Left ventricle myocardium inferior (tissue), 1 donor: ENCODE data around the gene HIPK4. TPM values are rescaled to one million over a fixed set of nuclear protein-coding genes. Genes with fewer than 3 reads are reported as not detected.

Experiments
- DNase-seq: peaks from one replicate; pipeline ENCODE4 v3.0.0-alpha.2; 2020
- H3K27ac ChIP-seq: fragments of 200-600 bp; replicated peaks from 2 replicates; pipeline ENCODE4 v1.8.0; 2021
- H3K27me3 ChIP-seq: fragments of 200-600 bp; 2 replicates; pipeline ENCODE4 v1.8.0; 2021; ENCODE audit warnings: low read depth
- H3K36me3 ChIP-seq: fragments of 200-600 bp; 2 replicates; pipeline ENCODE4 v1.8.0; 2021
- H3K4me1 ChIP-seq: fragments of 200-600 bp; 2 replicates; pipeline ENCODE4 v1.8.0; 2021
- H3K4me3 ChIP-seq: fragments of 200-600 bp; 2 replicates; pipeline ENCODE4 v1.8.0; 2021; ENCODE audit warnings: mild to moderate bottlenecking, moderate library complexity
- H3K9me3 ChIP-seq: fragments of 200-600 bp; replicated peaks from 2 replicates; pipeline ENCODE4 v1.8.0; 2021
- intact Hi-C: fragments of 100-400 bp; cut with micrococcal nuclease; formaldehyde crosslinking; loops from one replicate; pipeline ENCODE4 v1.11.0; 2022
- total RNA-seq: library from RNA; stranded (reverse); fragmentation: NEBNext Ultra II Directional; extraction: Animal tissue kit (Norgen Biotek cat#: 25700); gene quantifications from one replicate; pipeline ENCODE4 v1.2.1, GENCODE V29; 2021
- TF ChIP-seq, protein P1 (sequence below): fragments of 200-600 bp; IDR thresholded peaks from 2 replicates; pipeline ENCODE4 v1.8.0; 2021; ENCODE audit warnings: antibody characterized with exemption, mild to moderate bottlenecking, borderline replicate concordance
- donor health status: DM: no; HTN: yes; CAD: no; lungs with severe emphysema.

The HIPK4 gene
- total RNA-seq, 1 donor from 2014 or later = not detected

DNA sequence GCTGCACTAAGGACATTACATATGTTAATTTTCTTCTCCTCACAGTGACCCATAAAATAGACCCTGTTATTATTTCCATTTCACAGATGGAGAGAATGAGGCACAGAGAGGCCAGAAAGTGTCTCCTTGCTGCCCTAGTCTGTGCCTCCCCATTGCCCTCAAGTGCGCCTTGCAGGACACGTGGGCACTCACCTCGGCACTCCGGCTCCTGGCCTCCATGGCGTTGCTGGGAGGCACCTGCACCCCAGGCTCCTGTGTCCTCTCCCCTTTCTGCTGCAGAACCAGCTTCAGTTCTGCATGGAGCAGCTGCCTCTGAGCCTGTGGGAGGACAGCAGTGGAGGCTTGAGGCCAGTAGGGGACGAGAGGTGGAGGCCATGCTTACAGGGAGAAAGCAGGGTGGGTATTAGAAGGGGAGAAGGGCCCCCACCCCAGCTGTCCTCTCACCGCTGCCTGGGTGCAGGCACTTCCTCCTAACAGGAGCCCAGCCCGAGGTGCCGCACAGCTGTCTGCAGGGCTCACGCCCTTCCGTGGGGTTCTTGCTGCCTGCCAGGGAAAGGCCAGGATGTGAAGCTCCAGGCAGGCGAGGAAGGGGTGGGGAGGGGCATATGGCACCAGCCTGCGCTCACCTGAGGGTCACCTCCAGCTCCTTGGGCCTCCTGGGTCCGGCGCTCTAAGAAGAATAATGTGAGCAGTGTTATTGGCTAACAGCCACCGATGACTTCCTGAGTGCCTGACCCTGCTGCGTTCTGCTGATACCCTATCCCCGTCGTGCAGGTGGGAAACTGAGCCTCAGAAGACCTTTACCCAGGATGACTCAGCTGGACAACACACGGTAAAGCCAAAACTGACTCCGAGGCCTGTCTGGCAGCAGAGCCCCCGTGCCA lies 18.0 kb upstream of the HIPK4 start:
- Histone ChIP-seq H3K36me3 (no peaks in the 10 kb centered on the region), H3K4me3 (no peak overlapping the region), H3K27ac (peak overlapping the region; percentile 44), H3K9me3 (no peaks in the 10 kb centered on the region), H3K27me3 (no peaks in the 10 kb centered on the region), H3K4me1 (peaks cover 44% of the 10 kb centered on the region)
- TF ChIP-seq, protein P1, sequence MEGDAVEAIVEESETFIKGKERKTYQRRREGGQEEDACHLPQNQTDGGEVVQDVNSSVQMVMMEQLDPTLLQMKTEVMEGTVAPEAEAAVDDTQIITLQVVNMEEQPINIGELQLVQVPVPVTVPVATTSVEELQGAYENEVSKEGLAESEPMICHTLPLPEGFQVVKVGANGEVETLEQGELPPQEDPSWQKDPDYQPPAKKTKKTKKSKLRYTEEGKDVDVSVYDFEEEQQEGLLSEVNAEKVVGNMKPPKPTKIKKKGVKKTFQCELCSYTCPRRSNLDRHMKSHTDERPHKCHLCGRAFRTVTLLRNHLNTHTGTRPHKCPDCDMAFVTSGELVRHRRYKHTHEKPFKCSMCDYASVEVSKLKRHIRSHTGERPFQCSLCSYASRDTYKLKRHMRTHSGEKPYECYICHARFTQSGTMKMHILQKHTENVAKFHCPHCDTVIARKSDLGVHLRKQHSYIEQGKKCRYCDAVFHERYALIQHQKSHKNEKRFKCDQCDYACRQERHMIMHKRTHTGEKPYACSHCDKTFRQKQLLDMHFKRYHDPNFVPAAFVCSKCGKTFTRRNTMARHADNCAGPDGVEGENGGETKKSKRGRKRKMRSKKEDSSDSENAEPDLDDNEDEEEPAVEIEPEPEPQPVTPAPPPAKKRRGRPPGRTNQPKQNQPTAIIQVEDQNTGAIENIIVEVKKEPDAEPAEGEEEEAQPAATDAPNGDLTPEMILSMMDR = no peak
- intact Hi-C loops = no loop called here
- no peak for DNase-seq

- H3K4me3 ChIP-seq = peak overlapping the region; percentile 74
- TF ChIP-seq, protein P1 = peak; percentile 32
- H3K27me3 ChIP-seq = no peaks in the 10 kb centered on the region
- peak; percentile 95 for DNase-seq
- intact Hi-C loops = no loop called here
- no peaks in the 10 kb centered on the region for H3K9me3 ChIP-seq
- no peaks in the 10 kb centered on the region for H3K36me3 ChIP-seq
- peak overlapping the region; percentile 96 for H3K27ac ChIP-seq
- H3K4me1 ChIP-seq = peaks cover 22% of the 10 kb centered on the region
These were observed 13.4 kb upstream of the HIPK4 start for GRCh38 chr19:40403262-40403984.

DNA sequence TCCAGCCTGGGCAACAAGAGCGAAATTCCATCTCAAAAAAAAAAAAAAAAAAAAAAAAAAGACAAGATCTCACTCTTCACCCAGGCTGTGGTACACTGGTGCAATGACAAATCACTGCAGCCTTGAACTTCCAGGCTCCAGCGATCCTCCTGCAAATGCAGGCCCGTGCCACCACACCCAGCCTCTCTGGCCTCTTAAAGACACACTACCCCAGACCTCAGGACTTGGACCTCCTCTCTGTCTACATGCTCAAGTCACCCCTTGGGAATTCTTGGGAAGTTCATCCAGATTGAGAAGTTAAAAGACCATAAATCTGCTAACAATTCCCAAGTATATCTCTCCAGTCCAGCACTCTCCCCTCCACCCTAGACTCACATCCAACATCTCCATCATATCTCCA lies 10.6 kb upstream of the HIPK4 start:
- TF ChIP-seq, protein P1 = no peak
- no peak overlapping the region for H3K4me3 ChIP-seq
- no peaks in the 10 kb centered on the region for H3K9me3 ChIP-seq
- H3K27ac ChIP-seq = no peak overlapping the region
- no peaks in the 10 kb centered on the region for H3K36me3 ChIP-seq
- peaks cover 15% of the 10 kb centered on the region for H3K4me1 ChIP-seq
- intact Hi-C loops = no loop called here
- no peak for DNase-seq
- H3K27me3 ChIP-seq = no peaks in the 10 kb centered on the region

GRCh38 chr19:40398417-40399131 lies 8.6 kb upstream of the HIPK4 start:
- Histone ChIP-seq H3K36me3 (no peaks in the 10 kb centered on the region), H3K4me3 (peak overlapping the region; percentile 25), H3K4me1 (peaks cover 7% of the 10 kb centered on the region), H3K27me3 (no peaks in the 10 kb centered on the region), H3K9me3 (no peaks in the 10 kb centered on the region), H3K27ac (no peak overlapping the region)
- DNase-seq = peak; percentile 38
- intact Hi-C loops = no loop called here
- TF ChIP-seq, protein P1 = no peak

GRCh38 chr19:40397568-40397906 lies 7.6 kb upstream of the HIPK4 start:
- Histone ChIP-seq H3K27me3 (no peaks in the 10 kb centered on the region), H3K27ac (no peak overlapping the region), H3K4me3 (no peak overlapping the region), H3K4me1 (peaks cover 3% of the 10 kb centered on the region), H3K9me3 (no peaks in the 10 kb centered on the region), H3K36me3 (no peaks in the 10 kb centered on the region)
- intact Hi-C loops = no loop called here
- DNase-seq = no peak
- TF ChIP-seq, protein P1 = no peak
